ENCODE data around the gene HHLA2.

- no peak for TF ChIP-seq CTCF (conservative IDR thresholded peaks at IDR 0.05; ENCODE audit: low read depth, low read length)
- no peak for TF ChIP-seq EZH2 (IDR thresholded peaks at IDR 0.05; ENCODE audit: low read length, unreplicated experiment)
Measured at GRCh38 chr3:108342837-108343486, 46.6 kb downstream of the HHLA2 start.

All from PC-3 (cell line).